A172 (cell line): ENCODE data around the gene NAXD. TPM values are rescaled to one million over a fixed set of nuclear protein-coding genes. Genes with fewer than 3 reads are reported as not detected.
A peak's percentile ranks its signal among the peaks of the same experiment; 100 is the strongest.
"Not testable (repeated sequence)": the region's sequence is repeated elsewhere in the genome, so short reads cannot be mapped to it uniquely, and the experiment has no call there.

Experiments used
- DNase-seq: peaks from one replicate; pipeline ENCODE4 v3.0.0-alpha.2; 2015; ENCODE audit warnings: low spot score
- total RNA-seq: library from RNA; depleted of rRNA; stranded (reverse); fragments of >200 nt; shearing (Covaris generic); gene quantifications from 2 replicates; pipeline ENCODE4 v1.2.3, GENCODE V29; 2014

The NAXD gene
- total RNA-seq, 1 experiment from 2014 or later, result 7.2 TPM

DNA sequence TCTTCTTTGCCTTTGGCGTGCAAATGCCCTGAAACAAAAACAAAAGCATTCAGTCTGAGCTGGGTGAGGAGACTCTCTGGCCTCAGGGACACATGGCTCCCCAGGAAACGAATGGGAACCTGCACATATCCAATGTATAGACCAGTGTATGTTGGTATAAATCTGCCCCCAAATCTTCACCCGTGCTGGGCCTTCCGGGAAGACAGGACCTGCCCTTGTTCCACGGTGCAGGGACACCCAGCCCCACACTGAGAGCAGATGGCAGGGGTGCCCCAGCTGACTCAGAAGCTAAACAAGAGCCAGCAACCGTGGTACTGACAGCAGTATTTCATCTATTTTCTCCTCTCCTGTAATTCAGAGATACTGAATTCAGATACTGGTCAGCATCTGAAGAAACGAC lies 48.1 kb downstream of the NAXD start:
- DNase-seq, result no peak

GRCh38 chr13:110664041-110664440 lies 48.7 kb downstream of the NAXD start:
- DNase-seq, result no peak

GRCh38 chr13:110664673-110665072 lies 49.3 kb downstream of the NAXD start:
- no peak for DNase-seq

DNA sequence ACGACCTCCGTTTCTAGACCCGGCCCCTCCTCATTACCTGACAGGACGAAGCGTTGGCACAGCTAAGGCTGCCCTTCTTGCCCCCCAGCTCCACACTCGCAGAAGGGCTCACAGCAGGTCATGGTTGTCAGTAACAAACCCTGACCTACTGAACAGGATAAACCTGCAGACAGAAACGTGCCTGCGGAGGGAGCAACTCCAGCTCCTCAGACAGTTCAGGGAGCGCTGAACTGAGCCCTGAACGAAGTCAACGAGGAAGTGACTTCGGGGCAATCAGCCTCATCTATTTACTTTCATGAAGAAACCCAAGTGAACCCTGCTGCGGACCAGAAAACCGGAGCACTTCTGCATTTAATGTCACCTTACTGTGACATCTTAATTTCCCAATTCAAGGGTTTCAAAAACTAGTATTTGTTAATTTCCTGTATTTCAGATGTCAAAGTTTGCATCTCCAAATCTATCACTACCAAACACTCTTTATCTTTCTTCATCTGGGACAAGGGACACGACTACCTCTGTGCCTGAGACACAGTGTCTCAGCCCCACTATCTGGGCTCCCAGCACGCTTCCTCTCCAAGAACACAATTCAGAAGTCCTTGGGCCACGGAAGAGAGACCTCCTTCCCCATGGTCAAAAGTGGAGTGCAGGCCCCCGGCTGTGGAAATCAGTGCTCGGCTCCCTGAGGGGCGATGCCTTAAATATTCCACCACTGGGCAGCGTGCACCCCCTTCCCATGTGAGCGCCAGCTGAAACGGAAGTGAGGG lies 50.3 kb downstream of the NAXD start:
- DNase-seq, result no peak

DNA sequence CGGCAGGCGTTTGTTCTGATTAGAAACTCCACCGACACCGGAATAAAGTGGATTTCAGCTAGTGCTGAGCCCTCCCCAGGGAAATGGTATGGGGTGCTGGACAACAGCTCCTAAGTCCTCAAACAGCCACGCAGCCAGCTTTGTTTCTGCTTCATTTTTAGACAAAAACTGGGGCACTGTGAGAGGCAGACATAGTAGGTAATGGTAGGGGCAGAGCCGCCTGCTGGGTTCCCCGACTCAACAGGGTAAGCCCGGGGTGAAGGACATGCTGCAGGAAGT lies 50.8 kb downstream of the NAXD start:
- no peak for DNase-seq

GRCh38 chr13:110669036-110669435 lies 53.7 kb downstream of the NAXD start:
- no peak for DNase-seq

DNA sequence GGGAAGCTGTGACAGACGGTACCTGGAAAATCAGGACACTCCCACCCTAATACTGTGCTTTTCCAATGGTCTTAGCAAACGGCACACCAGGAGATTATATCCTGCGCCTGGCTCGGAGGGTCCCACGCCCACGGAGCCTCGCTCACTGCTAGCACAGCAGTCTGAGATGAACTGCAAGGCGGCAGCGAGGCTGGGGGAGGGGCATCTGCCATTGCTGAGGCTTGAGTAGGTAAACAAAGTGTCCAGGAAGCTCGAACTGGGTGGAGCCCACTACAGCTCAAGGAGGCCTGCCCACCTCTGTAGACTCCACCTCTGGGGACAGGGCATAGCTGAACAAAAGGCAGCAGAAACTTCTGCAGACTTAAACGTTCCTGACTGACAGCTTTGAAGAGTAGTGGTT lies 54.5 kb downstream of the NAXD start:
- not testable (repeated sequence) for DNase-seq

DNA sequence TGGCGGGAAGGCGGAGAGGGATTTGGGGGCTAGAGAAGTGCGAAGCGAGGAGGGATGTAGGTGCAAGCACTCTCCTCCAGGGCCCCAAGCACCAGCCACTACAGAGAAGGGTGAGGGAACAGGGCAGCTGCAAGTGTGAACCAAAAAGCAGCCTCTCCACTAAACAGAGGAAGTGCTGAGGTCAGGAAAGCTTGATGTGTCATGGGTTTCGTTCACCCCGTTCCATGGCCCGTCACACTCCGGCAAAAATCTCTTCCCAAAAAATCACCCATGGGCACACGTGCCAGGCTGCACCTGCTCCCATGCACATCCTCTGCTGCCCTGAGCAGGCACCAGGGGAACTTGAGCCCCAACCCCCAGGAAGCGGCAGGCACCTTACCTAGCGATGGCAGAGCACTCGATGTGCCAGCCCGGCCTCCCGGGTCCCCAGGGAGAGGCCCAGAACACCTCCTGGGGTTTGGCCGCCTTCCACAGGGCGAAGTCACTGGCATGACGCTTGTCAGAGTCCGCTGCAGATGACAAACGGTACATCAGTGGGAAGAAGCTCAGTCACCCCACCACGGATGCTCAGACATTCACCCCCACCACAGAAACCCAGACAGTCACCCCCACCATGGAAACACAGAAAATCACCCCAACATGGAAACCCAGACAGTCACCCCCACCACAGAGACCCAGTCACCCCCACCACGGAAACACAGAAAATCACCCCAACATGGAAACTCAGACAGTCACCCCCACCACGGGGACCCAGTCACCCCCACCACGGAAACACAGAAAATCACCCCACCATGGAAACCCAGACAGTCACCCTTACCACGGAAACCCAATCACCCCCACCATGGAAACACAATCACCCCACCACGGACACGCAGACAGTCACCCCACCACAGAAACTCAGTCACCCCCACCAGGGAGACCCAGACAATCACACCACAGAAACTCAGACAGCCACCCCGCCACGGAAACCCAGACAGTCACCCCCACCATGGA lies 61.5 kb downstream of the NAXD start:
- no peak for DNase-seq

GRCh38 chr13:110677731-110678545 lies 62.6 kb downstream of the NAXD start:
- DNase-seq, result peak; percentile 72

DNA sequence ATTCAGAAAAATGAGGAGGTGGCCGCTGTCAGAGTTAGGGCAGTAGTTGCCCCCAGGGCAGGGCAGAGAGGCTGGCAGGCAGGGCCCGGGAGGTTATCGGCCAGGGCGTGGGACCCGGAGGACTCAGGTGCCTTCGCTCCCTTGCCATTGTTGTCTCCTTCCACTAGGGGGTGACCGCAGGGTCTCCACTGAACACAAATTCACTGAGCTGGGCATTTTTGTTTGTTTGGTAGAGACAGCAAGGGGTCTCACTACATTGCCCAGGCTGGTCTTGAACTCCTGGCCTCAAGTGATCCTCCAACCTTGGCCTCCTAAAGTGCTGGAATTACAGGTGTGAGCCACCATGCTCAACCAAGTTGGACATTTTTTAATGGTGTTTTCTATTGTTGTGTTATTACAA lies 65.5 kb downstream of the NAXD start:
- peak; percentile 22 for DNase-seq

GRCh38 chr13:110681868-110682550 lies 66.7 kb downstream of the NAXD start:
- no peak for DNase-seq

DNA sequence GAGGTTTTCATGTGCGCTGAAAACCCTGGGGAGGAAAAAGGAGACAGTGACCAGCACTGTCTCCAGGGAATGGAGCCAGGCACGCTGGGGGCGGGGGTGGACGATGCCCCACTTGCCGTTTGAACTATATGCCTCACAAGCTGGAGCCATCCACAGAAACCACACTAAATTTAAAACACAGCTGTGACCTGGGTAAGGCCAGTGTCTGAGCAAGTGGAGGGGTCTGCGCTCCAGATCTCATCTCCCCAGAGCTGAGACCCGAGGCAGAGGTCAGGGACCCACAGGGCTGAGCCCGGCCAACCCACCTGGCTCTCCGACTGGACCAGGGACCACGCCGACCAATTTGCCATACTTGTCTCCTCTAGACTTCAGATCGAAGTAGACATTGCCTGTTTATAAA lies 67.4 kb downstream of the NAXD start:
- no peak for DNase-seq

DNA sequence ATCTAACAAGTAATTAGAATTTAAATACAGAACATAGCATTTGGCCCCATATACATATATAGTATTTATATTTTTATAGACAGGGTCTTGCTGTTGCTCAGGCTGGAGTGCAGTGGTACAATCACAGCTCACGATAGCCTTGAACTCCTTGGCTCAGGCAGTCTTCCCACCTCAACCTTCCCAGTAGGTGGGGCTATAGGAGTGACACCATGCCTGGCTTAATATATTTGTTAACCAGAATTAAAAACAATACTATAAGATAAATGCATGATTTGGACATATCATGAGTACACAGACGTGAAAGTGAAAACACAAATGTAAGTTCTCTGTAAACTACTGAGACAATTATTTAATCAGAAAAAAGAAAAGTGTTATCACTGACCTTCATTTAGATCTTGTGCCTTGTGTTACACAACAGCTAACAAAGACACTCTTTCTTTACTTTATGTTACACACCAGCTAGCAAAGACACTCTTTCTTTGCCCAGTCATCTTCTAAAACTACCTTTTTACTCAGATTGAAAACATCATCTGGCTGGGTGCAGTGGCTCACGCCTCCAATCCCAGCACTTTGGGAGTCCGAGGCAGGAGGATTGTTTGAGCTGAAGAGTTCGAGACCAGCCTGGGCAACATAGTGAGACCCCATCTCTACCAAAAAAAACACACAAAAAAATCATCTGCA lies 68.0 kb downstream of the NAXD start:
- peak; percentile 22 for DNase-seq

DNA sequence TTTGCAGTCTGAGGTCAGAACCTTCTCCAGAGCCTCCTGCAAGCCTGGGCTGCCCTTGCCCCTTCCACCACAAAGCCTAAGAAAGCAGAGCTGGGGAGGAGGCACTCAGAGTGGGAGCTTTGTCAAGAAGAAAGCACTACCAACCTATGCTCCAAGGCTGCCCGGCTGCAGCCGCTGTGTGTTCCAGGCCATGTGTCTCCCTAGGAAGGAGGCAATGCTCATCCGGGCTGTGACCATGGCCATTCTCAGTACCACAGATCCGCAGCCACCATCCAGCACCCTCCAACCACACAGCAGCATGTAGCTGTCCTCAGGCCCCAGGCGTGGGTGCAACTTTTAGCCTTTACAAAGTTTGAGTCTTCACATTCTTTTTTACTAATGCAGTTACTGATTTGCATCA lies 68.6 kb downstream of the NAXD start:
- DNase-seq, result no peak

DNA sequence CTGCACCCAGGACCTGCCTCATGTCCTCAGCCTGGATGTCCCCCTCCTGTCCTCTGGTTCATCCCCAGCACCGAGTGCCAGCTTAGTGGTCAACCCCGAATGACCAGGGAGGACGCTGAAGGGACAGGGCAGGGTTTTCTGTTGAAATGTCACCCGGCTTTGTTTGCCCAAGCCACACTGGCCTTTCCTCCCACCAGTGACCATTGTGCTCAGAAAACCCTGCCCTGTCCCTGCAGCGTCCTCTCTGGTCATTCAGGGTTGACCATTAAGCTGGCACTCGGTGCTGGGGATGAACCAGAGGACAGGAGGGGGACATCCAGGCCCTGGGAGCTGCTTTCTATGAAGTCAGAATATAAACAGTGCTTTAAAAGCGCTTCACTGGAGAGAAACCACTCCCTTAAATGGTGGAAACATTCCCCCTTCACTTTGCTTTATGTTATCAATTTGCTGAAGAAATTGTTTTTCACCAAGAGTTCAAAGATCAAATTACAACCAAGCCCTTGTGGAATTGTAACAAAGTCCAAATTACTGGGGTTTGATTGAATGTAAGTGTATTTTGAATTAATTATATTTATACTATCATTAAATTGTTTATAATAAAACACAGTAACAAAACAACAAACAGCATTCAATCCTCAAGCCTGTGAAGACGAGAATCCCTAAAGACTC lies 69.2 kb downstream of the NAXD start:
- no peak for DNase-seq

DNA sequence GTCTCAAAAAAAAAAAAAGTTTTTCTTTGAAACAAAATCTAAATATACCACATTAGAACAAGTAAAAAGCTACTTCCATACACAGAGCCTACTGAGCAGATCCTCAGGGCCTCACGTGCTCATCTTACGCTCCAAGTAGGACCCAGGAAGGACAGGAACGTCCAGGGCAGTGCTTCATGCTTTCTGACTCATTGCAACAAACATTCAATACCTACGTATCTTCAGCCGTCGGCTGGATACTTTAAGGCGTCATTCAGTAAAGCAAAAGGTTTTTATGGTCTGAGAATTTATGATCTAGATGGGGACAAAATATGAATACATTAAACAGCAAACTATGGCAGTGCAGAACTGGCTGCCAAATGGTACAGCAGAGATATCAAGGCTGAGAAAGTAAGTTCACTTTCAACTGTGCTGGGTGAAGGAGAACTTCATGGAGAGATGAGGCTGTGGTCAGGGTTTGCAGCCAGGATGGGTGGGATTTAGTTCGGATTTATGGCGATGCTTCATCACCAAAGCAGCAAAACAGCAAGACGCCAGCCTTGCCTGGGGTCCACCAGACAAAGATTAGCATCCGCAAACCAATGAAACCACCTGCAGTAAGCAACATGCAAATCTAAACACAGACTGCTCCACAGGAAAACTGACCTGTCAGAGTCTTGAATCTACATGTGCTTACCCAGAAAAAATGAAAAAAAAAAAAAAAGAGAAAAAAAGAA lies 70.1 kb downstream of the NAXD start:
- DNase-seq, result no peak

- DNase-seq, result no peak
These were observed 72.4 kb downstream of the NAXD start for GRCh38 chr13:110687736-110688135.

DNA sequence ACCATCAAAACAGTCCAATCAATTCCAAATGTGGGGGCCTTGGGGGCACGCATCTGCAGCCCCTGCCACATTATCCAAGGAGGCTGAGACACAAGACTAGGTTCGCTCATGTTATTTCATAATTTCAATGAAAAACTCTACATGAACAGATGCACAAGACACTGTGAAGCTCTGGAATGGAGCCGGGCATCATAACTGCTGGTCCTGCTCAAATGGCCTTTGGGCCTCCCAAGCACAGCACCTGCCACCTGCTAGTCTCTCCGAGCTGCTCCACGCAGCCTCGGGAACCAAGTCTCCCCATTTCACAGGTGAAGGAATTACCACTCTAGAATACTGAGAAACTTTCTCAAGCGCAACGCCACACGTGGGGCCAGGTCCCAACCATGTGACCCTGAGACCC lies 73.7 kb downstream of the NAXD start:
- DNase-seq, result no peak
